ENCODE data around the gene HIP1.
A peak's percentile ranks its signal among the peaks of the same experiment; 100 is the strongest.
"Not testable (repeated sequence)": the region's sequence is repeated elsewhere in the genome, so short reads cannot be mapped to it uniquely, and the experiment has no call there.

Gene HIP1

DNA sequence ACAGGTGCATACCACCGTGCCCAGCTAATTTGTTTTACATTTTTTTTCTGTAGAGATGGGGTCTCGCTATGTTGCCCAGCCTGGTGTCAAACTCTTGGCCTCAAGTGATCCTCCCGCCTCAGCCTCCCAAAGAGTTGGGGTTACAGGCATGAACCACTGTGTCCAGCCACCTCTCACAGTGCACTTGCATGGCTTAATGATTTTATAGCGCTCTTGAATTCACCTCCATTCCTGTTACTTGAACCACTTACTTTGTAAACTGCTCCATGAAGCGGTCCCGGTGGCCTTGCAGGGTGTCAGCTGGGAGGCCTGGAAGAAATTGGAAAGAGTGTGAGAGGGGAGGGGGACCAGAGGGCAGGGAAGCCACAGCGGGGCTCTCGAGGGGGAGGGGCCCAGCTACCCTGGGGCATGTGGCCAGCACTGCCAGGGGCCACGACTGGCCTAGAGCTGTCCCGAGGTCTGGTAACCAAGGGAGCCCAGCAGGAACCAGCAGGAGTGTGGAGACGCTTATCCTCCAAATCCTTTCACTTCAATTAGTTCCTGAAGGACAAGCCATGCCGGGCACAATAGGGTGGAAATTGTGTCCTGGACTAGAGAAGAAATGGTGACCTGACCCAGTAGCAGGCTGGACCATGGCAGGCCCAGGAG is 170.7 kb downstream of the HIP1 start:
- no peak for DNase-seq

DNA sequence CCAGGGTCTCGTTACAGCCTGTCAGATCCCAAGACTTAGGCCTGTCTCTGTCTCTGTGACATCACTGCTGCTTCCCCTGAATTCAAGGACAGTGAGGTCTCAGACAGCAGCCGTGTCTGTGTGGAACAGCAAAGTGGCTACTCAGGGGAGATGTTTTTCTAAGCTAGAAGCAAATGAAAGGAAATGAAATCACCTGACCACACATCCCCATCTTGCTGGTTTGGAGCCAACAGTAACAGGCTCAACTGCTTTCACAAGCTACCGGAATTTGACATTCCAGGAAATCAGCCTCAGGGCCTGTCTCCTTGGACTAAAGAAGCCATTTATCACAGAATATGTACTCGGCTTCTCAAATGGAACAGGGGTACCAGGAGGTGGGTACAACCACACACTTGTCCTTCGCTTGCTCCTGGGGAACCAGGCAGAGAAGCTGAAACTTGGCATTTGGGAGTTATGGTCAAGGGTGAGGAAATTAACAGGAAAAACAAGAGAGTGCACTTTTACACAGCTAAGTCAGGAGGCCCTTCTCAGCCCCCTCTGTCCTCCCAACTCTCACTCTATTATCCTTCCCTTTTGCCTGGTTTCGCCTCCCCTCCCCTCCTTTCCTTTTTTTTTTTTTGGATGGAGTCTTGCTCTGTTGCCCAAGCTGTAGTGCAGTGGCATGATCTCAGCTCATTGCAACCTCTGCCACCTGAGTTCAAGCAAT is 173.5 kb downstream of the HIP1 start:
- DNase-seq: no peak

DNA sequence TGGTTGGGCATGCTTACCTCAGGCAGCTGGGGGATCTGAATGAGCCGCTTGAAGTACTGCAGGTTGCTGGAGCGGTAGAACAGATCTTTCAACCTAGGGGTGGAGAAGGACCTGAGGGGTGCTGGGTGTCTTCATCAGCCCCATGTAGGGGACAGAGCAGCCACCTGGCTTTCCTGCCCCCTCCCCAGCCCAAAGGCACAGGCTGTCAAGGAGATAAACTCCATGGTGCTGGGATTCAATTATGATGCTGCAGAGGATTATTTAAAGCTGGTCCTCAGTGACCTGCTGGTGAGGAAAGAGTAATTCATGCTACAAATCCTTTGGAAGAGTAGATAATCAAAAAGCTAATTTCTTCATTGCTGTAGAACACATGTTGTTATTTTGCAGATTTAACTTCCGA is 175.6 kb downstream of the HIP1 start:
- no peak for DNase-seq

DNA sequence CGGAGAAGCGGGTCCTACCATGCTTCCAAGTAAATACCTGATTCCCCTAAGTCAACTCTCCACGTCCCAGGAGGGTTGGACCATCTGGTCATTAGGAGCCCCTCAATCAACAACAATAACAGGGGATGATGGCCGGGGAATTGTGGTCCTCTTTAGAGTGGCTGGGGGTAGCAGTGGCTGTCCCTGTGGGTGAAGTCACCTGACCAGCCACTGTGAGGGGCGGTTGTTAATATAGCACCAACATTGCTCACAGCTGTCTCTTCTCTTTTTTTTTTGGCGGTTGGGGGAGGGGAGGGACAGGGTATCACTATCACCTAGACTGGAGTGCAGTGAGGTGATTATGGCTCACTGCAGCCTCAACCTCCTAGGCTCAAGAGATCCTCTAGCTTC is 178.8 kb downstream of the HIP1 start:
- DNase-seq: no peak

DNA sequence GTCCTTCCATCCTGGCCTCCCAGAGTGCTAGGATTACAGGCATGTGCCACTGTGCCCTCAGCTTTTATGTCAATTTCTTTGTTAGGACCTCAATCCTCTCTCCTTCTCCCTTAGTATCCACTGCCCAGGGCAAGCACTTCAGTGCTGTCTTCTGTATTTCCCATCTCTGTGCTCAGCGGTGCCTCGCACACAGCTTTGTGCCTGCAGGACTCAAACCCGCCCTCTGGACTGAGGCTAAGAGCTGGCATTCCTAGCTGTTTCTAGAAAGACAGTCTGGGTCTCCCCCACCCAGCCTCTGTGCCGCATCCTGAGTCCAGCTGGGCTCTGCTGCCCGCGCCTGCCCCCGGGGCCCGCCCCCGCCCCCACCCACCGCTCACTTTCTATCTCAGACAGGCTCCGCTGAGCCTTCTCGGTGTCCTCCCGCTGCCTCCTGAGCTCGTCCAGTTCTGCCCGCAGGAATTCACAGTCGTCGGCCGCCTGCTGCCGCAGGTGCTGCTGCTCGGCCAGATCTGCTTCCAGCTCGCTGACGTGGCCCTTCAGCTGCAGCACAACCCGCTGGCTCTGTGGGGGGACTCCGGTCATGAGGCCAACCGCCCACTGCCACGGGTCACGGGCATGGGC is 179.3 kb downstream of the HIP1 start:
- no peak for DNase-seq

DNA sequence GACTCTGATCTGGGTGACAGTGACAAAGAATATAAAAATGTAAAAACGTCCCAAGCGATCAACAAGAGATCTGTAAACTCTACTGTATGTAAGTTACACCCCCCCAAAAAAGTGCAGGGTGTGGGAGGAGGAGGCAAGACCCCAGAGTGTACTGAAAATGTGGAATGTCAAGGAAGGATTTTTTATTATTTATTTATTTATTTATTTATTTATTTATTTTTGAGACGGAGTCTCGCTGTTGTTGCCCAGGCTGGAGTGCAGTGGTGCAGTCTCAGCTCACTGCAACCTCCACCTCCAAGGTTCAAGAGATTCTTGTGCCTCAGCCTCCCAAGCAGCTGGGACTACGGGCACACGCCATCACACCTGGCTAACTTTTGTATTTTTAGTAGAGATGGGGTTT is 181.9 kb downstream of the HIP1 start:
- DNase-seq: not testable (repeated sequence)

DNA sequence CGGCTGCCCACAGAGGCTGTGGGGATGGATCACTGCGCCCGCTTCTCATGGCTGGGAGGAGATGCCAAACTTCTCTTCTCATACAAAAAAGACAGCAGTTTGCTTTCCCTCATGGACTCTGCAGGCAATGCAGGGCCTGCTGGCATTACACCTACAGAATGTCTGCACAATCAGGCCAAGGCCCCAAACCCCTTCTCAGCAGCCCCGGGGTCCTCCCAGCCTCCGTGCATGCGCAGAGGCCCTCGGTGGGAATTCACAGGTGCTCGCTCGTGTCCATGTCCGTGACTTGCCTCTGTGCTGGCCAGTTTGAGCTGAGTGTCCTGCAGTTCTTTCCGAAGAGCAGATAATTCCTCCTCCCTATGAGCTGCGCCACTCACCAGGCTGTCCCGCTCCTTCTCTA is 183.0 kb downstream of the HIP1 start:
- no peak for DNase-seq

DNA sequence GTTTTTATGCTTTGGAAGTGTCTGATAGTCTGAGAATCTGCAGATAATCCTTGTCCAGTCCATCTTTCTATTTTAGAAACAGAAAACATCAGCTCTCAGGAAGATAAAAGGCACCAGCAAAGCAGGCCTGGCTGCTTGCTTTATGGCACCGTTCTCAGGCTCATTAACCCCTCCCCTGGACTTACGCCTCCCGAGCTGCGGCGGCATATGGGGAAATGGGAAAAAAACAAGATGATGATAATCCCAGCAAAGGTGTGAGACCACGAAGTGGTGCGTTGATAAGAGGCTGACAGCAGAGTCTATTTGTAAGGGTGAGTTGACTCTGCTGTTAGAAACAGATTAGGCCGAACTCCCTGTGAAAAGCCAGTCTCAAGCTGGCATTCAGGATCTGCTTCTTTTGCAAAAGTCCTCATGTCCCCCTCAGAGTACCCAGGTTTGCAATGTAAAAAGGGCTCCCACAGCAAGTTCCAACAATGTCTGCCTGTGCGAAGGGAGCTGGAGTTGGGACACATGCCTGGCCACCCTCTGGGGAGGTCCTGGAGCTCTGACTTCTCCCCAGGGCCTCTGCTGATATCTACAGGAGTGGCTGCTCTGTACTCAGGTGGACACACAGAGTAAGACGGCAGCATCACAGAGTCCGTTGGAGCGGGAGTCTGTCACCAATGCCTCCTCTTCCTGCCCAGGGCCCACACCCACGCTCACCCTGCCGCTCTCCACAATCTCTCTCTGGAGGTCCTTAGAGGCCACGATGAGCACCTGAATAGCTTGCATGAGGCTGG is 192.3 kb downstream of the HIP1 start:
- no peak for DNase-seq

DNA sequence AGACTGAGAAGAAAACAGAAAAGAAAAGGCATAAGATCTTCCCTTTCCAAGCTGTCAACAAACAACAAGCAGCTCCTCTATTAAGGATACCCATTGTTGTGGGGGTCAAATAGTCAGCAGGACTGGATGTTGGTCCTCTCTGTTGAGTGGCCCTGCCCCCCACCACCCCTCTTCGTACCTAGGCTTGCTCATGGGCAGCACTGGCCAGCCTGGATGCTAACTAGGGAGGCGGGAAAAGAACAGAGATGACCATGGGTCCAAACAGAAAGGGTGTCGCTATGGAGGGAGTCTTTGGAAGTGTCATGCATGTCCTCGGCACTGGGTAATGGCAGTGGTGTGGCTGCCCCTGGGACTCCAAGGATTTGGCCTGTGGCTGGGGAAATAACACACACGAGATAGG is 201.0 kb downstream of the HIP1 start:
- no peak for DNase-seq

DNA sequence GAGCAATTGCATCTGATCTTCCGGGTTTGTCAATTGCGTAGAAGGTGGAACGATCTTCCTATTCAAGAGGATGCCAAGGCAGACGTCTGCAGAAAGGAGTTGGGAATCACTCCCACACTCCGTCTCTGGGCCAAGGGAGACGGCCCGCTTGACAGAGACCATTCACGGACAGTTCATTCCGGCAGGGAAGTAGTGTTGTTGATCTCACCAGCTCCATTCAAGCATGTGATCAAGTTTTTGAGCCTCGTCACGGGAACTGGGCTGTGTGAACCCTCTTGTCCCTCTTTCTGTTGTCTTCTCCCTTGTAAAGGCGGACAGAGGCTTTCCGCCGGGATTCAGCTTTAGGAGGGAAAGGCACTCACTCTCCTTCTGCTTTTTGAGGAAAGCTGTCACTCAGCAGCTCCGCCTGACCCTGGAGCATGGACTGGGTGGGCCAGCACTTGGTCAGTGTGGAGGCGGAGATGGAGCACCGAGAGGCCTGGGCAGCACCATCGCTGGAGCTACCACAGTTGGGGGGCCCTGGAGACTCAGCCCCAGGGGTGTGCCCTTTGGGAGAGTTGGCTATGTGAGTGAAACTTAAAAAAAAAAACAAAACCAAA is 201.7 kb downstream of the HIP1 start:
- no peak for DNase-seq

DNA sequence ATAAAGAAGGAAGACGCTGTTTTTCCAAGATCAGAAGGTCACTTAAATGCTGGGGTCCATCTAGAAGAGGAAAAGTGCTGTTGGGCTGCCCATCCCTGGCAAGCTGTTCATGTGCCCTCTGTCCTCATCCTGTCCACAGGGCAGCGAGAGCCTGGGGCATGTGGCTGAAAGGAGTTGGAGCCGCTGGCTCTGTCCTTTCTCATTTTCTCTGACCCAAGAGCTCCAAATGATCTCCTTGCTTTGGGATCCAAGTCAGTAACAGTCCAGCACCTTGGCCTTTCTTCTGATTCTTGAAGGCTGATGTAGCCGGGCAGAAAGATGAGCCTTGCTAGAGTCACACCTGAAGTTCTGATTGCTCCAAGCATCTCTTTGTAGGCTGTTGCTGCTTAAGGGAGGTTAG is 202.2 kb downstream of the HIP1 start:
- no peak for DNase-seq

DNA sequence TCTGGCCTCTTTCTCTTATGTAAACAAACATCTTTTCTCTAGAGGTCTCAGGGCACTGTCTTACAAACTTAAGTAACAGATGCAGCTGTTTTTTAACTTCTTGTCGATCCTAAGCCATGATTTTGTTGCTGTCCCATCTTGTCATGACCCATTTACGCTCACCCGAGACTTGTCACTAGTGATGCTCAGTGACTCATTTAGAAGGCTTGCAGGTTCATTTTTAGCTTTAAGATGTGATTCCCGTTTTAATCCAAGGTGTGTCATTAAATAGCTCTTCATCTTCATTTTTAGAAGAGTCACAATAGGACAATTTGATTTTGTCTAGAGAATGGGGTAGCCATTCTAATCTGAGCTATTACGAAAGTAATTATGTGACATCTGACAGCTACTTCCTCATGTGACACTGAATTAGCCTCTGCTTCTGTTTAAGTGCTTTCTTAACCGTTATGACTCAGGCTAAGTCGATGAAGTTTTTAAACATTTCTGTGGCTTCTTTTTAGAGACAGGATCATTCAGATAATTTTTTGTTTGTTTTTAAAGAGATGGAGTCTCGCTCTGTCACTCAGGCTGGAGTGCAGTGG is 203.9 kb downstream of the HIP1 start:
- no peak for DNase-seq

DNA sequence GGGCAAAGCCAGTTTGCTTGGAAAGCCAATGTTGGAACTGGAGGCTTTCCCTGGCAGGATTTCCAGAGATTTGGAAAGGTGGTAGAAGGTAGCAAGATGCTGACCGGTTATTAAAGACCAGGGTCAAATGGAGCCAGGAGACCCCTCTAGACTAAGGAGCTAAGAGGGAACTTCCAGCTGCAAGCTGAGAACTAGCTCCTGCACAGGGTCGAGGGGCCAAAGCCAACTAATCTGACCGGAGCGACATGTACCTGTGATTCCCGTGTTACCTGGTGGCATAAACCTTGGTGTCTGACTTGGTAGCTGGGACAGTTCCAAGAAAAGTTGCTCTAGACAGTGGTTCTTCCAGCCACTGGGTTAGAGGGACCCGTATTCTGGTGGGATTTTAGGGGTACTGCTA is 204.8 kb downstream of the HIP1 start:
- DNase-seq: no peak

DNA sequence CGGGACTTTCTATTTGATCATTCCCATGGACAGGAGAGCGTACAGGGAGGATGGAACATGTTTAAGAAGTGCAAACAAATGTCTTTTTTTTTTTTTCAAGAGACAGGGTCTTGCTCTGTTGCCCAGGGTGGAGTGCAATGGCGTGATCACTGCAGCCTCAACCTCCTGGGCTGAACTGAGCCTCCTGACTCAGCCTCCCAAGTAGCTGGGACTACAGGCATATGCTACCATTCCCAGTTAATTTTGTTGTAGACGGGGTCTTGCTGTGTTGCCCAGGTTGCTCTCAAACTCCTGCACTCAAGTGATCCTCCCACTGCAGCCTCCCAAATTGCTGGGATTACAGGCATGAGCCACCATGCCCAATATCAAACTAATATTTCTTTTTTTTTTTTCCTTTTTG is 206.1 kb downstream of the HIP1 start:
- no peak for DNase-seq

DNA sequence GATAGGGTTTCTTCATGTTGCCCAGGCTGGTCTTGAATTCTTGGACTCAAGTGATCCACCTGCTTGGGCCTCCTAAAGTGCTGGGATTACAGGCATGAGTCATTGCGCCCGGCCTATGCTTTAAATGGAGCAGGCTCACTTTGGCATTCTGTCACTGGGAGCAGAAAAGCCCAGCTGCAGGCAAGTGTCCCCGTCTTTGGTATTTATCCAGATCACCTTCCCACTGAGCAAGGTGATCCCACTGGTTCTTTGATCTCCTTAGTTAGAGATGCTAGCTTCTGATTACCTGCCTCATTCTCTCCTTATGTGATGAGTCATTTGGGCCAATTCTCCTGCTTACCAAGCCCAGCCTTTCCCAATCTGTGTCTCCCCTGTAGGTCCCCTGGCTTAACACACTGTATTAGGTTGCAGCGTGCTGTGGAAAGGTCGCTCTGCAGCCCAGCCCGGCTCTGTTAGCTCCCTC is 207.4 kb downstream of the HIP1 start:
- no peak for DNase-seq

DNA sequence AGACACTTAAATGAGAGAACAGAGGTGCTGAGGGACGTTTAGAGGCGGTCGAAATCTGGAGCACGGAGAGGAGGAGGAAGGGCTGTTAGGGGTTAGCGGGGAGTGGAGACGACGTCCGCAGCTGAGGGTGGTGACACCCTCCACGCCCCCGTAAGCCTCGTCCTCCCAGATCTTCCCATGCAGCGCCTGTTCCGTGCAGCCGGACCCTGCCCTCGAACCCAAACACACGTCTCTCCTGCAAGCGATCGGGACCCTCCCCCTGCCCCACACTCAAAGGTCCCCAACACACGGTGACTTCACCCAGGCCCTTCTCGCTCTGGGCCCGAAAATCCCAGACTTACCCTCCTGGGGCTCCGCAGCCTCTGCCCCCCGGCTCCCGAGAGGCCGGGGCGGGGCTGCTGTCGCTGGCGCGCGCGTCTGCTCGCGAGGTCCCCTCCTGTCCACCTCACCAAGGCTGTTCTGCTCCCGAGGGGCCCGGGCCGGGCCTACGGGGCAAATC is 211.5 kb downstream of the HIP1 start:
- peak; percentile 10 for DNase-seq

DNA sequence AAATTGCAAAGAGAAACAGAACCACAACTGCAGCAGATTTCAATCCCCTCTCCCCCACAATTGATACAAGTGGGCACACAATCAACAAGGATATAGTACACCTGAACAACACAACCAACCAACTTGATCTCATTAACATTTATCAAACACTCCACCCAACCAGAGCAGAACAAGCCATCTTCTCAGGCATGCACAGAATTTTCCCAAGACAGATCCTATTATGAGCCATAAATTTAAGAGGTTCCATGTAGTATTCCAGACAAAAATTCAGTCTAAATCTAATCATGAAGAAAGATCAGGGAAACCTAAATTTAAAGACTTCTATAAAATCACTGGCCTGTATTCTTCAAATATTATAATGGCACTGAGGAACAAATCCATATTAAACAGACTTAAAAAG is 217.0 kb downstream of the HIP1 start:
- not testable (repeated sequence) for DNase-seq

DNA sequence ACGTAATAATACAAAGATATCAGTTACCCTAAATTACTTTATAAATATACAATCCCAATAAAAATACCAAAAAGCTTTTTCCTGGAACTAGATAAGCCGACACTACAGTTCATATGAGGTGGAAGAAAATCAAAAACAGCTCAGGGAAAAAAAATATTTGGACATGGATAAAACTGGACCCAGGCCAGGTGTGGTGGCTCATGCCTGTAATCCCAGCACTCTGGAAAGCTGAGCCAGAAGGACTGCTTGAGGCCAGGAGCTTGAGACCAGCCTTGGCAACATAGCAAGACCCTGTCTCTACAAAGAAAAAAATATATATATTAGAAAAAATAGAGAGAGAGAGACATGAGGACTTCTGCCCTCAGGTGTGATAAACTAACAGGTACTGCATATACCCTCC is 219.9 kb downstream of the HIP1 start:
- DNase-seq: not testable (repeated sequence)

DNA sequence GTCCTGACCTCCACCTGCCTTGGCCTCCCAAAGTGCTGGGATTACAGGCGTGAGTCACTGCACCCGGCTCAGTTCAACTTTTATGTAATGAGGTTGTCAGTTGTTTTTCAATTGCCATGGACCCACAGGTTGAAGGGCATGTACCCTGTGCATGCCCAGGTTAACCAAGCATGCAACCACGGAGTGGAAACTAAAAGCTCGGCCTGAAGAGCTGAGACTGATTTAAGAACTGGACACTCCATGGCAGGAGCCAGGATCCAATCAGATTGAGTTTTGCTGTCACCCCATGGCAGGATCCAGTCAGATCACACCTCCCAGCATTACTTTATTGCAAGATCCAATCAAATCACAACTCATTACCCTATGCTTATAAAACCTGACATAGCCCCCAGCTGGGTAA is 229.7 kb downstream of the HIP1 start:
- DNase-seq: not testable (repeated sequence)

DNA sequence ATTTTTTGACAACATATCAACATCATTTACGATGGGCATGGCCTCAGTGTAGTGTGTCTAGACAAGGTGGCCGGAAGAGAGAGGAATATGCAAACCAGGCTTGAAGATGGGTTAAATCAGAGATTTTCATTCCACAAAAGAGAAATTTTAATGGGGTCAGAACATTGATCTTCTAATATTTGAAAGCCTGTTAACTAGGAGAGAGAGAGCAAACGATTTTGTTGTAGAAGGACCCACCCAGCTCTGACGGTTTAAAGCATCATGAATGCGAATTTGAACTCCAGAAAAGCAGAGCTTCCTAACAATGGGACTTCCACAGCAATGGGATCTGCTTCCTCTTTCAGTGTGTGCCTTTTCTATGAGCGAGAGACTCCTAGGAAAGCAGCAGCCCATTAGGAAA is 246.7 kb downstream of the HIP1 start, which contains the start of gene SPDYE5:
Gene SPDYE5, plus strand, starts transcription at position 301 of the 400 bp plus-strand sequence. CDS start 1,728 bp downstream, outside the sequence.
- not testable (repeated sequence) for DNase-seq

DNA sequence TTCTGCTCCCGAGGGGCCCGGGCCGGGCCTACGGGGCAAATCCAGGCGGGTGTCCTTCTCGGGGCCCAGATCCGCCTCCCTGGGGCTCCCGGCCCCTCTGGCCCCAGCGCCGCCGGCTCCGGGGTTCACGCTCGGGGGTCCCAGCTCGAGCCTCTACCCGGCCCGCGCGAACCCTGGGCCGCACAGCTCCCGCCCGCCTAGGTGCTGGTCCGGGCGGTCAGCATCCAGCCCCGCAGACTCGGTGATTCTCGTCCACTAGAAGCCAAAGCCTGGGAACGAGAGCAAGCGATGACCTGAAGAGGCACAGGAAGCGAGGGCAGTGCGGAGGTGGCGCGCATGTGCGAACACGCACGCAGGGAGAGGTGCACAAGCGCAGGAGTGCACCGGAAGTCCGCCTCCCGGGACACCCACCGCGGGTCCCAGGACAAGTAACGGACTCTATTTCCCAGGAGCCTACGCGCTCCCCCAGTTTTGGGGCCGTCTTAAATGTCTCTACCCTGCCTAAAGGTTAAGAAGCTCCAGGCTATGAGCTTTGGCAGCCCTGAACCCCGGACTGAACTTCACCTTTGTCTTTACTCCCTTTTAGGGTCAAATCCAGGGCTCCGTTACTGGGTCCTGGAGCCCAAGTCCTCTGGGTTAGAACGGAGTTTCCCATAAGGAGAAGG is 252.6 kb downstream of the HIP1 start, which contains the start of gene POM121C:
Gene POM121C, minus strand, starts transcription at position 321 of the 665 bp plus-strand sequence. CDS start 44,803 bp downstream, outside the sequence.
- peak; percentile 93 for DNase-seq

Data from activated CD4-positive, alpha-beta T cell treated with anti-CD3 and anti-CD28 coated beads for 48 hours (primary cell).